Measurements from ENCODE around the gene PRKCB.

PRKCB gene

GRCh38 chr16:24049113-24049512 is 213.3 kb downstream of the PRKCB start:
- FAIRE-seq (no peak), DNase-seq (ENCODE audit: insufficient read length) (no peak)
- TF ChIP-seq POLR2A (IDR thresholded peaks at IDR 0.05; ENCODE audit: low read depth, low read length) (no peak), TAF1 (IDR thresholded peaks at IDR 0.05; ENCODE audit: borderline replicate concordance, low read depth, low read length) (no peak), POLR2AphosphoS5 (IDR thresholded peaks at IDR 0.05; ENCODE audit: low read depth, low read length) (no peak)

GRCh38 chr16:24051125-24051524 is 215.3 kb downstream of the PRKCB start:
- no peak for TF ChIP-seq POLR2AphosphoS5 (IDR thresholded peaks at IDR 0.05; ENCODE audit: low read depth, low read length)
- no peak for TF ChIP-seq TAF1 (IDR thresholded peaks at IDR 0.05; ENCODE audit: borderline replicate concordance, low read depth, low read length)
- TF ChIP-seq POLR2A (IDR thresholded peaks at IDR 0.05; ENCODE audit: low read depth, low read length) = no peak
- no peak for DNase-seq (ENCODE audit: insufficient read length)
- FAIRE-seq = no peak

- no peak for TF ChIP-seq TAF1 (IDR thresholded peaks at IDR 0.05; ENCODE audit: borderline replicate concordance, low read depth, low read length)
- no peak for TF ChIP-seq POLR2AphosphoS5 (IDR thresholded peaks at IDR 0.05; ENCODE audit: low read depth, low read length)
- FAIRE-seq = no peak
Measured at GRCh38 chr16:24052329-24053098, 216.7 kb downstream of the PRKCB start.

GRCh38 chr16:24053099-24053946 is 217.5 kb downstream of the PRKCB start:
- FAIRE-seq (no peak), DNase-seq (ENCODE audit: insufficient read length) (no peak)
- TF ChIP-seq TAF1 (IDR thresholded peaks at IDR 0.05; ENCODE audit: borderline replicate concordance, low read depth, low read length) = no peak
- no peak for TF ChIP-seq POLR2AphosphoS5 (IDR thresholded peaks at IDR 0.05; ENCODE audit: low read depth, low read length)
- no peak for TF ChIP-seq POLR2A (IDR thresholded peaks at IDR 0.05; ENCODE audit: low read depth, low read length)

More at GRCh38 chr16:24052329-24053098, 216.7 kb downstream of the PRKCB start:
- DNase-seq (ENCODE audit: insufficient read length) = no peak

- FAIRE-seq = no peak
- no peak for TF ChIP-seq TAF1 (IDR thresholded peaks at IDR 0.05; ENCODE audit: borderline replicate concordance, low read depth, low read length)
- no peak for TF ChIP-seq POLR2A (IDR thresholded peaks at IDR 0.05; ENCODE audit: low read depth, low read length)
- TF ChIP-seq POLR2AphosphoS5 (IDR thresholded peaks at IDR 0.05; ENCODE audit: low read depth, low read length) = no peak
- no peak for DNase-seq (ENCODE audit: insufficient read length)
Measured at GRCh38 chr16:24054741-24055491, 219.1 kb downstream of the PRKCB start.

- FAIRE-seq (no peak), DNase-seq (ENCODE audit: insufficient read length) (no peak)
- no peak for TF ChIP-seq TAF1 (IDR thresholded peaks at IDR 0.05; ENCODE audit: borderline replicate concordance, low read depth, low read length)
- no peak for TF ChIP-seq POLR2A (IDR thresholded peaks at IDR 0.05; ENCODE audit: low read depth, low read length)
- no peak for TF ChIP-seq POLR2AphosphoS5 (IDR thresholded peaks at IDR 0.05; ENCODE audit: low read depth, low read length)
Measured at GRCh38 chr16:24062270-24062817, 226.6 kb downstream of the PRKCB start.

- no peak for FAIRE-seq
Measured at GRCh38 chr16:24069036-24069590, 233.3 kb downstream of the PRKCB start.

GRCh38 chr16:24070851-24071250 is 235.1 kb downstream of the PRKCB start:
- TF ChIP-seq POLR2AphosphoS5 (IDR thresholded peaks at IDR 0.05; ENCODE audit: low read depth, low read length) (no peak), TAF1 (IDR thresholded peaks at IDR 0.05; ENCODE audit: borderline replicate concordance, low read depth, low read length) (no peak), POLR2A (IDR thresholded peaks at IDR 0.05; ENCODE audit: low read depth, low read length) (no peak)
- DNase-seq (ENCODE audit: insufficient read length) = peak; percentile 41
- FAIRE-seq = no peak

More at GRCh38 chr16:24069036-24069590, 233.3 kb downstream of the PRKCB start:
- no peak for TF ChIP-seq POLR2AphosphoS5 (IDR thresholded peaks at IDR 0.05; ENCODE audit: low read depth, low read length)
- TF ChIP-seq POLR2A (IDR thresholded peaks at IDR 0.05; ENCODE audit: low read depth, low read length) = no peak
- TF ChIP-seq TAF1 (IDR thresholded peaks at IDR 0.05; ENCODE audit: borderline replicate concordance, low read depth, low read length) = no peak
- no peak for DNase-seq (ENCODE audit: insufficient read length)

- FAIRE-seq = no peak
- no peak for DNase-seq (ENCODE audit: insufficient read length)
- TF ChIP-seq POLR2AphosphoS5 (IDR thresholded peaks at IDR 0.05; ENCODE audit: low read depth, low read length) = no peak
- no peak for TF ChIP-seq TAF1 (IDR thresholded peaks at IDR 0.05; ENCODE audit: borderline replicate concordance, low read depth, low read length)
- TF ChIP-seq POLR2A (IDR thresholded peaks at IDR 0.05; ENCODE audit: low read depth, low read length) = no peak
Measured at GRCh38 chr16:24071666-24072360, 236.0 kb downstream of the PRKCB start.

GRCh38 chr16:24073321-24073720 is 237.5 kb downstream of the PRKCB start:
- TF ChIP-seq POLR2A (IDR thresholded peaks at IDR 0.05; ENCODE audit: low read depth, low read length) = no peak
- no peak for TF ChIP-seq POLR2AphosphoS5 (IDR thresholded peaks at IDR 0.05; ENCODE audit: low read depth, low read length)
- no peak for TF ChIP-seq TAF1 (IDR thresholded peaks at IDR 0.05; ENCODE audit: borderline replicate concordance, low read depth, low read length)
- FAIRE-seq (no peak), DNase-seq (ENCODE audit: insufficient read length) (no peak)
